ENCODE results near the gene IMPG2. TPM values are rescaled to one million over a fixed set of nuclear protein-coding genes. Genes with fewer than 3 reads are reported as not detected.

IMPG2 gene
- polyA plus RNA-seq, 4 donors, result 0.40 to 0.69 (median 0.55) TPM

DNA sequence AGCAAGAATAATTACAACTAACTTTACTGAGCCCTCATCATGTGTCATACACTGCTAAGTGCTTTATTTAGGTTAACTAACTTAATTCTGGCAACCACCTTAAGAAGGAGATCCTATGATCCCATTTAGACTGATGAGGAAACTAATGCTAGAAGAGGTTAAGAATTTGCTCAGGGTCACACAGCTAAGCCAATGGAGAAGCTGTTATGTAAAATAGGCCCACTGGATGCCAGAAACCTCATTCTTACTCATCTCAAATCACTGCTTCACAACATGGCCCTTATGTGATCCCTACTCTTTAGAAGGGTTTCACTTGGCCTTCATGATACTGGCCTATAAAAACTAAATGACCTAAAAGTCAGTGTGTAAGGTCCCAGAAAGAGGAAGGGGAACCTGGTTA, 41.2 kb downstream of the IMPG2 start:
- no peak for DNase-seq (ENCODE audit: low read depth in 4 of 4, low spot score in 2 of 4)

DNA sequence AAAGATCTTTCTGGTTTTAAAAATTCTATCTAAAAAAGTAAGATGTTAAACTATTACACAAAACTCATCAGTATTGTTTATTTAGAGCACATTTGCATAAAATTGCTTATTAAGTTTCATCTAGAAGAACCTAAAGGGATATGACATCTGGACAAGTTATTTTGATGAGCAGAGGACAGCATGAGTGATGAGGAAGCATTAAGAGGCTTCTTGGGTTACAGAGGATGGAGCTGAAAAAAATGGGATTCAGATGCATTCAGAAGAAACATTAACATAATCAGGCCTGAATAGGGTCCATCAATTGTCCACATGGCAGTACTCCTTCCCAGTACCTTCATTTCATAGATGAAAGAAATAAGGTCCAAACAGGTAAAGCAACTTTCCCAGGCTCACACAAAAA, 41.6 kb downstream of the IMPG2 start:
- DNase-seq (ENCODE audit: low read depth in 4 of 4, low spot score in 2 of 4), result no peak

DNA sequence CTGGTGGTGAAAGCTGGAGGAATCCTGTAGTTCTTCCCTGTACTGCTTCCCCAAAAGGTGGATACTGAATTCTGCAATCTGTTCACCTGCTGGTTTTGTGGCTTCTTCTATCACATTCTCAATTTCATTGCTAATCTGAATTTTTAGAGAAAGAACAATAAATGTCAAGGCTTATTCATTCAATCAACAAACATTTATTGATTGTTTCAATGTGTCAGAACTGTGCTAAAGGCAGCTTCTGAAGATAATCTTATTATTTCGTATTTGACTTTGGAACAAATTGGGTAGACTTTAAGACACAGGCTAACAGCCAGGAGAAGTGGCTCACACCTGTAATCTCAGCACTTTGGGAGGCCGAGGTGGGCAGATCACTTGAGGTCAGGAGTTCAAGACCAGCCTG, 46.8 kb downstream of the IMPG2 start:
- no peak for DNase-seq (ENCODE audit: low read depth in 4 of 4, low spot score in 2 of 4)

- DNase-seq (ENCODE audit: low read depth in 4 of 4, low spot score in 2 of 4), result no peak
Measured at GRCh38 chr3:101273156-101273555, 47.2 kb downstream of the IMPG2 start.

- DNase-seq (ENCODE audit: low read depth in 4 of 4, low spot score in 2 of 4), result no peak
Measured at GRCh38 chr3:101271728-101272127, 48.6 kb downstream of the IMPG2 start.

DNA sequence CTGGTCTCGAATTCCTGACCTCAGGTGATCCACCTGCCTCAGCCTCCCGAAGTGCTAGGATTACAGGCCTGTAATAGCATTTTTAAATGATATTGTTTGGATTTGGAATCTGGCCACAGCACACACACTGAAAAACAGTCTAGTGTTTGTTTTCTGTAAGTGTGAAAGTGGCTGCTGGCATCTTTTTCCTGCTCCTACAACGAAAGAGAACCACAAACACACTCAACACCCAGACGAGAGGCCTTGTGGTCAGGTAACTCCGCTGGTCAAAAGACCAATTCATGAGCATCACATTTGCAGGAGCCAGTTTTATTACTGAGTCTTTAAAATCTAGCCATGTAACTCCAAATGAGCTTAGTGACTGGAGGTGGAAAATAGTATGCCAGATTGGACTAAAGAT, 50.2 kb downstream of the IMPG2 start:
- DNase-seq (ENCODE audit: low read depth in 4 of 4, low spot score in 2 of 4), result no peak

DNA sequence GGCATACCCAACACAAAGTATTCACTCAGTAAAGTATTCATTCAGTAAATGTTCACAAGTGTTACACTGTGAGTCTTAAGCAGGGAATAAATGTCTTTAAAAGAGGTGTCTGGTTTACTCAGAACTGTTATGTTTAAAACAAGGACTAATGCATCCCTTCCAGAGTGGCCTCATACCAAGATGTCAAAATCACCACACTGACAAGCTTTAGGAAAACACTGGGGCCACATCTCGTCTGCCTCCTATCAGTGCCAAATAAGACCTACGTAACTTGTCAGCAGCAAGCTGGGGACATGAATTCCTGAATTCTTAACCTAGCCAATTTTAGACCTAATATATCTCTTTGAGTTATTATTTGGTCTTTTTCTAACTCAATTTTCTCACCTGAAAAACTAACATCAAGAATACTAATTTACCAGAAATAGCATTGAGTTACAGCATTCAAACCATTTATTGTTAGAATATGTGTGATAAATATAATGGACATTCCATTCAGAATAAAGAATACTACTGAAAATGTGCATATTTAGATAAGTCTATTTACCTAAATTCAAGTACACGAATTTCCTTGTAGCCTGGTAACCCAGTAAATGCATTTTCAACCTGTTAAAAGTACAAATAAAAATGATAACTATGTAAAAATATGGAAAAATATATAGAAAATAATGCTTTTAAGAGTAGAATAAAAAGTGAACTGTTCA, 51.3 kb downstream of the IMPG2 start:
- DNase-seq (ENCODE audit: low read depth in 4 of 4, low spot score in 2 of 4), result no peak

GRCh38 chr3:101268141-101268540, 52.2 kb downstream of the IMPG2 start:
- no peak for DNase-seq (ENCODE audit: low read depth in 4 of 4, low spot score in 2 of 4)

DNA sequence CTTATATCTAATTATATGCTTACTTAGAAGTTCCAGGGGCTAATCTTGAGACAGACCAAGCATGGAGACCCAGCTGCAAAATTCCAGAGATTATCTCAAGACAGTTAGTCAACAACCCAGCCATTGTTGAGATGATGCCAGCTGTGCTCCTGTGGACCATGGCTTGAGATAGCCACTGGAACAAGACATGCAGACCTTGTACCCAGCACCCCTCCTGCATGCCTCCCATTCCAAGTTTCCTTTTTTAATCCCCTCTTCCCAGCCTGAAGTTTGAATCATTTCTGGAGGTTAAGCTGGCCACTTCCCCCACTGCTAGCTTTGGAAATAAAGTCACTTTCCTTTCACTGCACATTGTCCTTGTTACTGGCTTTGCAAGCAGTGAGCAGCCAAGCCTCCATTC, 53.8 kb downstream of the IMPG2 start:
- DNase-seq (ENCODE audit: low read depth in 4 of 4, low spot score in 2 of 4), result no peak

DNA sequence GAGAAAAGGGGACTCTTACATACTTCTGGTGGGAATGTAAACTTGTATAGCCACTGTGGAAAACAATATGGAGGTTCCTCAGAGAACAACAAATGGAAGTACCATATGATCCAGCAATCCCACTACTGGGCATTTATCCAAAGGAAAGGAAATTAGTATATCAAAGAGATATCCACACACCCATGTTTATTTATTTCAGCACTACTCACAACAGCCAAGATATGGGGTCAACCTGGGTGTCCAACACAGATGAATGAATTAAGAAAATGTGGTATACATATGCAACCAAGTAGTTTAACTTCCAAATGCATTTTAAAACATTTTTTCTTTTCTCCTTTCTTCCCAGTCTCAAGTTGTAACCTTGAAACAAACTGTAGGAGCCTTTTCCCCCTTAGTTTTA, 54.3 kb downstream of the IMPG2 start:
- no peak for DNase-seq (ENCODE audit: low read depth in 4 of 4, low spot score in 2 of 4)

DNA sequence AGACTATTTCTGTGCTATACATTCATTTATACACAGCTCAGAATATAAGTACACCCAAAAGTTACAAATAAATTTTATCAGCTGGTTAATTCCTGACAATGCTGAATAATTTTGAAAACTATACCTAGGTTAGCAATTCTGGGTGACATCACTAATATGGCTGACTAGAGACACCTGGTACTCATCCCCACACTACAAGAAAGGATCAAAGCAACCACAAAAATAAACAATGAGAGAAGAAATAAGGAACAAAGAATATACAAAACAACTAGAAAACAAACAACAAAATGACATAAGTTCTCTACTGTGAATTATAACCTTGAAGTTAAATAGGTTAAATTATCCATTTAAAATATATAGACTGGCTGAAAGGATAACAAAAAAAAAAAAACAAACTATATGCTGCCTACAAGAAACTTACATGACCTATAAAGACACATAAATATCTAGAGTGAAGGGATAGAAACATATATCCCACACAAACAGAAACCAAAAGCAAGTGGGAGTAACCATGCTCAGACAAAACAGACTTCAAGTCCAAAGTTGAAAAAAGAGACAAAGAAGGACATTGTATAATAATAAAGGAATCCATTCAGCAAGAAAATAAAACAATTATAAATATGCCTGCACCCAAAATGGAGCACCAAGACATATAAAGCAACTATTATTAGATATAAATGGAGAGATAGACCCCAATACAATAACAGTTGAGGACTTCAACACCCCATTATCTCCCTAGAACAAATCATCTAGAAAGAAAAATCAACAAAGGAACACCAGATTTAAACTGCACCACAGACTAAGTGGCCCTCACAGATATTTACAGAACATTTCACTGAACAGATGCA, 57.8 kb downstream of the IMPG2 start:
- DNase-seq (ENCODE audit: low read depth in 4 of 4, low spot score in 2 of 4), result no peak

DNA sequence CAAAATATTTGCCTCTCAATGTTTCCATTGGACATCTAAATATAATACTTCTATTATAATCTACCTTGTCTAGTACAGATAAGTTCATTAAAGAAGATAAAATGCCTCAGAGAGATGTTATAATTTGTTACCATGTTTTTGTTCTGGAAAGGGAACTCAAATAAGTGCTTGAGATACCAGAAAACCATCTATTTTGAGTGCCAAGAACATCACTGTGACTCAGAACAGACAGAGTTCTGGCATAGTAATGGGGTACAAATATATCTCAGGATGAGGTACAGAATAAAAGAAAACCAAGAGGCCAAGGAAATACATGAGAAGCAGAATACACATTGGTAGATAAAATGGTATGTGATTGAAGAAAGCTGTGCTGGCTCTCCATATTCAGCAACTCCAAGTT, 58.9 kb downstream of the IMPG2 start:
- DNase-seq (ENCODE audit: low read depth in 4 of 4, low spot score in 2 of 4), result no peak

GRCh38 chr3:101259485-101260341, 60.7 kb downstream of the IMPG2 start:
- DNase-seq (ENCODE audit: low read depth in 4 of 4, low spot score in 2 of 4), result no peak

GRCh38 chr3:101256511-101256910, 63.9 kb downstream of the IMPG2 start:
- peak in 3 of 4 donors; percentile 11 to 48 (median 40) for DNase-seq (ENCODE audit: low read depth in 4 of 4, low spot score in 2 of 4)

GRCh38 chr3:101255441-101255840, 64.9 kb downstream of the IMPG2 start:
- DNase-seq (ENCODE audit: low read depth in 4 of 4, low spot score in 2 of 4), result no peak

- DNase-seq (ENCODE audit: low read depth in 4 of 4, low spot score in 2 of 4), result no peak
Measured at GRCh38 chr3:101253396-101253795, 67.0 kb downstream of the IMPG2 start.

DNA sequence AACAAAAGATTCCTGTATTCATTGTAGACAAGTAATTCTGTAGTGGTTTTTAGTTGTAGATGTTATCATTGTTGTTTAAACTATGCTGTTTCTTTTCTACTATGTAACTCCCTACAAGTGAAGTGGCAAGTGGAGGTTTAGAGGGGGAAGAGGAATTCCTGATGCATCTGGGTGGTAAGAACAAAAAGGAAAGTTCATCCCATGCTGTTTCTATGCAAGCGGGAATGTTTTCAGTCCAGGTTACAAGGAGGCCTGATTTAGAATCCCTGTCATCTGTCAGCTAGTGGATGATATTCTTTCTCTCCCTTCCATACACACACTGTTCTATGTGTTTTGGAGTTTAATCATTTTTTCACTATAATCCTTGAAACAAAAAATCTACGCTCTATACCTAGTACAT, 67.4 kb downstream of the IMPG2 start:
- DNase-seq (ENCODE audit: low read depth in 4 of 4, low spot score in 2 of 4), result no peak

DNA sequence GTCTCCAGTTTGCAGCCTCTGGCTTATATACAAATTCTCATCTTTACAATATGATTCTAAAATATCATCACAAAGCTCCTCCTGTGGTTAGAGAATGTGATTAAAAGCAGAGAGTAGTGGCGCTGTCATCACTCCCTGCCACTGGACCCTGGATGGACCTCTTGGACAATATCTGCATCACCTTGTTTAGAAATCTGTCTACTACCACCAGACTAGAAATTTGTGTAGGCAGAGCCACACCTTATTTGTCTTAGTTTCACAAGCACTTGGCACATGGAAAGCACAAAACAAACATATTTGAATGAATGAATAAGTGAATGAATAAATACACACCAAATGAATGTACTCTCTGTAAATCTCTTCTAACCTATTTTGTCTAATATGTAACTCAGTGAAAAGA, 68.1 kb downstream of the IMPG2 start:
- DNase-seq (ENCODE audit: low read depth in 4 of 4, low spot score in 2 of 4), result no peak

DNA sequence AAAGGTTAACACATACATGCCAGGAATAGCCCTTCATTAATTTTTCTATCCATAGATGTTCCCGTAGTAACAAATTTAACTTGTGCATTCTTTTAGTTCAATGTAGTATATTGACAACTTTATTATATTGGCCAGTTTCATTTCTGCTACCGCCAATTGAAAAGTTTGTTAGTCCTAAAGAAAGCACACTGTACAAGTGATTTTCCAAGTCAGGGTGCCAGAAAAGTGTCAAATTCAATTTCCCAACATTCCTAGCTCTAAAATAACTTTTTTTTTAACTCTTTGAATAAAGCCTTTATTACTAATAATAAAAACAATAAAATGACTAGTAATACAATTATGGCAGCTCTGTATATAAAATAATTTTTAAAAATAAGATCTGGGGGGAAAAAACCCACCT, 68.9 kb downstream of the IMPG2 start:
- DNase-seq (ENCODE audit: low read depth in 4 of 4, low spot score in 2 of 4), result no peak

DNA sequence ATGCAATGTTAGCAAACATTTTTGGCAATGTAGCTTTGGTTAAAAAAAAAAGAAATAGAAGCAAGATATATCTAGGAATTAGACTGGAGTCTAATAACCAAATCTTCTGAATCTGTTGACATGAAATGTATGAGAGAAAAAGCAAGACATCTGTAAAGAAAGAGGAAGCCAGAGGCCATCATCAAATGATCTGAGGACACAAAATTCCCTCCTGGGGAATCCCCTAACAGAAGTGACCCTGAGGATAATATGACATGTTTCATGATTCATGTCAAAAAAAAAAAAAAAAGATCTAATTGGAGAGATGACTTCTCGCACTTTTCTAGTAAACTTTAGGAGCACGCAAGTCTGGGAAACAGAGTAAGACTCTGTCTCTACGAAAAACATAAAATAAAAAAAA, 70.9 kb downstream of the IMPG2 start:
- no peak for DNase-seq (ENCODE audit: low read depth in 4 of 4, low spot score in 2 of 4)

DNA sequence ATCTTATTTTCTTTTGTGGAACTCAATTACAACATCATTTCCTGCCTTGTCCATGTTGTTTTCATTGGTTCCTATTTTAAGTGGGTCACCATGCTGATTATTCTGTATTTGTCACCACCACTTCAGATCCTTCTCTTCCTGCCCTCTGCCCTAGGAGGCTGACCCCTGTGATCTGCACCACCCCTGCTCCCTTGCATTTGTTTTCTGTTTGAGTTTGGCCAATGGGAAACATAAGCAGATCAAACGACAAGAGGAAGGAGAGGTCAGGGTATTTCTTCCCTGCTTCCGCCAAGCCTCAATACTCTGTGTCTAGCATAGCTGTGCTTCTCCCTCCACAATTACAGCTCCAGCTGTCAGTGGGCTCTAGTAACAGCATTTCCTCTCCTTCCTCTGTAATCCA, 71.6 kb downstream of the IMPG2 start:
- DNase-seq (ENCODE audit: low read depth in 4 of 4, low spot score in 2 of 4), result no peak

Data from left renal cortex interstitium (tissue), 4 donors.